Measurements from ENCODE around the gene DDIT3. TPM values are rescaled to one million over a fixed set of nuclear protein-coding genes. Genes with fewer than 3 reads are reported as not detected.

DDIT3 gene
- total RNA-seq, 1 experiment from 2014 or later, result 14.1 TPM

DNA sequence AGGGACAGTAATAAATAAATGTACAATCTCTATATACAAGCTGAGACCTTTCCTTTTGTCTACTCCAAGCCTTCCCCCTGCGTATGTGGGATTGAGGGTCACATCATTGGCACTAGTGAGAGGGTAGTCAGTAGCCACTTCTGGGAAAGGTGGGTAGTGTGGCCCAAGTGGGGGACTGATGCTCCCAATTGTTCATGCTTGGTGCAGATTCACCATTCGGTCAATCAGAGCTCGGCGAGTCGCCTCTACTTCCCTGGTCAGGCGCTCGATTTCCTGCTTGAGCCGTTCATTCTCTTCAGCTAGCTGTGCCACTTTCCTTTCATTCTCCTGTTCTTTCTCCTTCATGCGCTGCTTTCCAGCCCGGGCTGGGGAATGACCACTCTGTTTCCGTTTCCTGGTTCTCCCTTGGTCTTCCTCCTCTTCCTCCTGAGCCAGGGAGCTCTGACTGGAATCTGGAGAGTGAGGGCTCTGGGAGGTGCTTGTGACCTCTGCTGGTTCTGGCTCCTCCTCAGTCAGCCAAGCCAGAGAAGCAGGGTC, 3.6 kb downstream of the DDIT3 start:
- Mint-ChIP-seq H3K4me3 (no peak overlapping the region), H3K9me3 (no peaks in the 10 kb centered on the region), H3K27me3 (ENCODE audit: low read depth) (peaks cover 2% of the 10 kb centered on the region; the same call in 1 of the 2 replicates), H3K4me1 (peaks cover 18 to 25% of the 10 kb centered on the region in 2 experiments), H3K27ac (peak overlapping the region; percentile 29 to 87 (median 53); a peak in 5 of 7 replicates), H3K36me3 (ENCODE audit: insufficient read depth in 1 of 3, low read depth in 3 of 3) (peaks cover 61 to 77% (median 73%) of the 10 kb centered on the region in 3 experiments)
- Histone ChIP-seq H3K4me1 (ENCODE audit: insufficient read depth, low read length) (peaks cover 3% of the 10 kb centered on the region; the same call in 1 of the 2 replicates), H4K5ac (ENCODE audit: insufficient read length, low read depth, low read length) (no peak overlapping the region), H3K9ac (ENCODE audit: extremely low read depth, insufficient read length, low read length) (no peak overlapping the region), H3K27ac (ENCODE audit: insufficient read length, low read depth, low read length) (no peak overlapping the region), H3K18ac (ENCODE audit: insufficient read length, low read depth, low read length) (no peak overlapping the region), H3T11ph (ENCODE audit: low read length) (no peak overlapping the region), H4K91ac (ENCODE audit: insufficient read length, low read depth, low read length) (no peak overlapping the region), H3K27me3 (ENCODE audit: insufficient read depth, low read length) (no peaks in the 10 kb centered on the region), H3K79me2 (ENCODE audit: insufficient read depth, low read length) (0 out of 2 replicates have a peak, but pooled peaks cover 1% of the 10 kb centered on the region), H3K79me1 (ENCODE audit: insufficient read depth, low read depth, low read length, poor library complexity, severe bottlenecking) (no peaks in the 10 kb centered on the region), H4K8ac (replicated peaks; ENCODE audit: insufficient read length, low read depth, low read length) (no peak overlapping the region), H2BK5ac (ENCODE audit: insufficient read length, low read length) (no peak overlapping the region), H2BK12ac (ENCODE audit: insufficient read length, low read depth, low read length) (no peak overlapping the region), H3K56ac (ENCODE audit: insufficient read length, low read depth, low read length) (no peak overlapping the region), H2BK120ac (ENCODE audit: low read depth, low read length, poor library complexity, severe bottlenecking) (no peak overlapping the region), H3K14ac (ENCODE audit: insufficient read depth, low read length) (no peak overlapping the region), H2AFZ (ENCODE audit: low read length) (no peak overlapping the region), H2AK5ac (ENCODE audit: insufficient read length, low read length) (no peak overlapping the region), H2BK20ac (ENCODE audit: low read depth, low read length, poor library complexity, severe bottlenecking) (no peak overlapping the region), H3K9me3 (ENCODE audit: control insufficient read depth, low read depth, low read length) (no peaks in the 10 kb centered on the region), H3K4ac (ENCODE audit: low read depth, low read length) (no peak overlapping the region), H4K20me1 (ENCODE audit: control insufficient read depth, insufficient read depth, insufficient read length) (no peaks in the 10 kb centered on the region), H3K4me2 (ENCODE audit: insufficient read depth, insufficient read length, low read length) (no peak overlapping the region), H3K23ac (ENCODE audit: insufficient read length, low read depth, low read length) (no peak overlapping the region), H3K23me2 (ENCODE audit: insufficient read length, low read depth, low read length, poor library complexity, severe bottlenecking) (peaks cover 11% of the 10 kb centered on the region), H2BK15ac (ENCODE audit: low read depth, low read length) (no peak overlapping the region)
- TF ChIP-seq, protein P1, sequence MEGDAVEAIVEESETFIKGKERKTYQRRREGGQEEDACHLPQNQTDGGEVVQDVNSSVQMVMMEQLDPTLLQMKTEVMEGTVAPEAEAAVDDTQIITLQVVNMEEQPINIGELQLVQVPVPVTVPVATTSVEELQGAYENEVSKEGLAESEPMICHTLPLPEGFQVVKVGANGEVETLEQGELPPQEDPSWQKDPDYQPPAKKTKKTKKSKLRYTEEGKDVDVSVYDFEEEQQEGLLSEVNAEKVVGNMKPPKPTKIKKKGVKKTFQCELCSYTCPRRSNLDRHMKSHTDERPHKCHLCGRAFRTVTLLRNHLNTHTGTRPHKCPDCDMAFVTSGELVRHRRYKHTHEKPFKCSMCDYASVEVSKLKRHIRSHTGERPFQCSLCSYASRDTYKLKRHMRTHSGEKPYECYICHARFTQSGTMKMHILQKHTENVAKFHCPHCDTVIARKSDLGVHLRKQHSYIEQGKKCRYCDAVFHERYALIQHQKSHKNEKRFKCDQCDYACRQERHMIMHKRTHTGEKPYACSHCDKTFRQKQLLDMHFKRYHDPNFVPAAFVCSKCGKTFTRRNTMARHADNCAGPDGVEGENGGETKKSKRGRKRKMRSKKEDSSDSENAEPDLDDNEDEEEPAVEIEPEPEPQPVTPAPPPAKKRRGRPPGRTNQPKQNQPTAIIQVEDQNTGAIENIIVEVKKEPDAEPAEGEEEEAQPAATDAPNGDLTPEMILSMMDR (conservative IDR thresholded peaks at IDR 0.05), result no peak
- WGBS (ENCODE audit: extremely low coverage, insufficient read length, low lambda C conversion rate), result no CpG with 5 or more reads among the region's 11 CpGs
- no peak for DNase-seq

Data from H9 (cell line).